GM21381 (cell line): ENCODE data around the gene LGR5.
"Not testable (repeated sequence)": the region's sequence is repeated elsewhere in the genome, so short reads cannot be mapped to it uniquely, and the experiment has no call there.

Experiments used
- ATAC-seq: cut with Tn5 transposase; IDR thresholded peaks from one replicate; pipeline ENCODE4 v1.9.1; 2021; ENCODE audit warnings: mild to moderate bottlenecking, moderate library complexity; ENCODE audit not compliant: unreplicated experiment

Gene LGR5

DNA sequence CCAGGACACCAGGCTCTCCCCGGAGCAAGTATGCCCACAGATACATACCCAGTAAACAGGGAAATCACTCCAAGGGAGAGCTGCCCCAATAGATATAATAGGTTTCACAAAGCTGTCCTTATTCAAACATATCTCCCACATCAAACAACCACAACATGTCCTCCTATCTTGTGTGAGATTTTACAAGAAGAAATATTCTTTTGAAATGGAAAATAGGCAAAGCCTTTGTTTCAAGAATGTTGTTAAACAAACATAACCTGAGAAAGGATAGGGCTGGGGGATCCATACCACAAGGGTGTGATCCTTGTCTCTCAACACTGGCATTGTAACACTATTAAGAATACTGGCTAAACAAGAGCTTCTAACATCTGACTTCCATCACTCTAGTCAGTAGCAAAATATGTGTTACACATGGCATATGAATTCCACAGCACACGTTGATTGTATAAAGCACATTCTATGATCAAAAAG lies 32.9 kb downstream of the LGR5 start:
- no peak for ATAC-seq

DNA sequence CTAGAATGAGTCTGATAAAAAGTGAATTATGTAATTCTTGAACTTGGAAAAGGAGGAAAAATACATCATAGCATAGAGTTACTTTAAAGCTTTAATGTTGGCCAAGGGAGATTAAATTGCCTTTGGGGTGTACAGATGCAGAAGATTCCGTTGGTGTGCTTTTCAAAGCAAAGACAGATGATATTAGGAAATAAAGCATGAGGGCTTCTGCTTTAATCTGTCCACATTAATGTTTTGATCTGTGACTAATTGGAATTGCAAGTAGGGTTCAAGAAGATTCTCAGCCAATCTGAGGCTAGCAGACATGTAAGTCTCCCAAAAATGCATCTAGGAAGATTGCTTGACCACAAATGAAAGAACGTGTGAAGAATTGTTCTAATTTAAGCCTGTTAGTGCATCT lies 35.2 kb downstream of the LGR5 start:
- no peak for ATAC-seq

DNA sequence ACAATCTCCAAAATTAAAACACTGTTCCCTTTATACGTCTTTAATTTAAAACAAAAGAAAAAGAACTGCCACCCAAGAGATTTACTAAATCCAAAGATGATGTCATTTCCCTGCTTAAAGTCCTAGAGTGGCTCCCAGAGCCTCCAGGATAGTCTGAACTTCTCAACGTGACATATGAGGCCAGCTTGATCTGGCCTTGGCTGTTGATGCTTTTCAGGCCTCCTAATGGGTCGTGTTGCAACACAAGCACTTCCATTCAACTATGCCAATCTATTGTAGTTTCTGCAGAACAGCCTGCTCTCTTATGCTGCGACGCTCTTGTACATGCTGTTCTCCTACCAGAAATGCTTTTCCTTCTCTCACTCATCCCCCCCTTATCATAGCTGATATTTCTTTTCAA lies 35.7 kb downstream of the LGR5 start:
- no peak for ATAC-seq

DNA sequence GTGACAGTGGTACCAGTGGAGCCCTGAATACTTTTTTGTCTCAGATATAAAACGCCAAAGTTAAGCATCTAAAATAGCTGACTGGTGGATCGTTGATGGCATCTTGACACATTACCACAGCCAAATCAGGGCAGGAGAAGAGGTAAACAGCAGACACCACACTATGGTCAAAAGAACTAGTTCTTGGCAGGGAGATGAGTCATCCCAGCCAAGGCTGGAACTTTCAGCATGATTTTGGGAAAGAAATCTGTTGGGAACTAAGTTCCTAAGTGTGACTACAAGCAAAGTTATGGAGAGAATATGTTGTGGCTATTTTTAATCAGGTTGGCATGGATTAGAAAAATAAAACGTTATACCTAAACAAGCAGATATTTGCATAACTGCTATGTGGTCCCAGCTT lies 36.9 kb downstream of the LGR5 start:
- ATAC-seq = no peak

DNA sequence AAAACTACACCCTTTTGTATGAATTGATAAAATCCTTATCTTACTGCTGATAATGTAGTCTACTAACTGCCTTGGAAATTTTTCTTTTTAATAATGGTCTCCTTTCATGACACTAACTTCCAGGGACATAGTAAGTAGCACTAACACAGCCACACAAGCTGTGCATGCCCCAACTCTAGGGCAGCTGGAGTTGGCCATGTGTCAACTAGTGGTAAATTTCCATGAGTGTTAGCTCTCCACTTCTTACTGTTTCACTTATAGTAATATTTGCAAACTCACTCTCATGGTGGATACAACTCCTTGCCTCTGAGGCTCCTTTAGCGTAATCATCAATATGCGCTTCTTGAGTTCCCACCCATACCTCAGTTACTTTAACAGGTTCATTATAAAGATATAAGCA lies 38.0 kb downstream of the LGR5 start:
- no peak for ATAC-seq

DNA sequence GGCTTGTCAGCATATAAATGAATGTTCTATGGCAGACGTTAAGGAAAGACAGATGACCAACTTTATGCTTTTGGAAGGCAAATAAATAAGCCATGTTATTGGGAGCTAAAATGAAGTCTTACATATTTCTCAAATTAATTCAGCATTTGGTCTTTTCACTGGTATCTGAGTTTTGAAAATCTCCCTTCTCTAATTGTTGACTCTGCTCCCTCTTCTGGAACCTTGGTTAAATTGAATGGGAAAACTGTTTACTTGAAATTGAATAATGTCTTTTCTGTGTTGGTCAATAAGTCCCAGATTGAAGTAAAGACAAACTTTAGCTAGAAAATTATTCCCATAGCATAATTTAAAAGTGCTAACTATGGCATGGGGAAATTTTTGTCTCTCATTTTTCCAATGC lies 38.7 kb downstream of the LGR5 start:
- no peak for ATAC-seq

DNA sequence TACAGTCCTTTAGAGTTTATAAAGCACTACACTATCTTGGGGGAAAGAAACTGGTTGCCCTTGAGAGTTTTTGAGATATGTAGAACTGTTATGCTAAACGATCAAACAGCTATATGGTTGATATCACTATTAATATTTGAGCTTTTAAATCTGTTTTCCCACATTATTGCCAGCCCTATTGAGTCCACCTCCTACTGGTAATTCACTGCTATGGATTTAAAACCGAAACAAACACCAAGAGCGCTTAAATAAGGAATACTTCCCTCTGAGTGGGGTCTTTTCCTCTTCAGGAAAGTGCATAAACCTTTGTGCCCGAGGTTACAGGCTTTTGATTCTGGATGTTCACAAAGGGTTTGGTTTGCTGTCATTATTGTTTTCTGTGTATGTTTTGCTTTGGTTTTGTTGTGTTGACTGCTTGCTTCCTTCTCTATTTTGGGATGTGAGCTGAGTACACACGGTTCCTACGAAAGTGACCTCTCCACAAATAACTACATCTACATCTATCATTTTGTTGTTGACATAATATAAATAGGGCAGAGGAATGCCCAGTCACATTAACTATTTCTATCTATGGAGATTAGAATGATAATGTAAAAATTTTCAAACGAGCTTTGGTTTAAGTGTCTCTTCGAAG lies 44.8 kb downstream of the LGR5 start:
- no peak for ATAC-seq

DNA sequence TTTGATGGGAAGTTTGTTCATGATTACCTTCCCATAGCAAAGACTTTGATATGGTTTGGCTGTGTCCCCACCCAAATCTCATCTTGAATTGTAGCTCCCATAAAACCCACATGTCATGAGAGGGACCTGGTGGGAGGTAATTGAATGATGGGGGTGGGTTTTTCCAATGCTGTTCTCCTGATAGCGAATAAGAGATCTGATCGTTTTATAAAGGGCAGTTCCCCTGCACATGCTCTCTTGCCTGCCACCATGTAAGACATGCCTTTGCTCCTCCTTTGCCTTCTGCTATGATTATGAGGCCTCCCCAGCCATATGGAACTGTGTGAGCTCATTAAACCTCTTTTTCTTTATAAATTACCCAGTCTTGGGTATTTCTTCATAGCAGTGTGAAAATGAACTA lies 51.2 kb downstream of the LGR5 start:
- not testable (repeated sequence) for ATAC-seq

DNA sequence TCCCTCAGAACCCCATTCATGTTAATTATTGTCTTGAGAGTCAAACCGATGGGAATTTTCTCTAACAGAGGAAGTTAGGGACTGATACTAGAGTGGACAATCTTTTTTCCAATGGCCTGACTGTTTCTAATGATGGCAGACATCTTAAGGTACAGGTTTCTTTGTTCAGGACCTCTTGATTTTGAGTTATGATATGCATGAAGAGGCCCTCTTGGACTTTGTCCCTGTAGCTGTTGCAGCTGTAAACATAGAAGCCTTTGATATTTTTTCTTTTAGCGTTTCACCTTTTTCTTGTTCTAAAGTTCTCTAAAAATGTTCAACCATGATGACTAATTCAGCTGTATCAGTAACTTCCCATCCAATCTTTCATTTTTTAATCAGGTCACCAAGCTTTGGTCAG lies 53.0 kb downstream of the LGR5 start:
- ATAC-seq = no peak

DNA sequence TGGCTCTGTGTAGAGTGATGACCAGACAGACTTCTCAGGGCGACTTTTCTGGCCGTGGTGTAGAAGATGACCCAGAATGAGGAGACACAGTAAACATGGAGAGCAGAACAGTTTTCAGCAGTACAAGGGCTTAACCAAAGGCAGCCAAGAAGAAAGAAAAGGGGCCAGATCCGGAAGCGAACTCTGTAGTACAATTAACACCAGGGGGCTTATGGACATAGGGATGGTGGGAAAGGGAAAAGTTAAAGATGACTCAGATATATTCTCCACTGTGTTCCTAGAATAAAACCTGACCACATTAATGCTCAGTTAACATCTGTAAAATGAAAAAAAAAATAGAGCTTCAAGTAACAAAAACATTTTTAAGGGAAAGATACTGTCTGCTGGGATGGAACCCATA lies 60.2 kb downstream of the LGR5 start:
- no peak for ATAC-seq

DNA sequence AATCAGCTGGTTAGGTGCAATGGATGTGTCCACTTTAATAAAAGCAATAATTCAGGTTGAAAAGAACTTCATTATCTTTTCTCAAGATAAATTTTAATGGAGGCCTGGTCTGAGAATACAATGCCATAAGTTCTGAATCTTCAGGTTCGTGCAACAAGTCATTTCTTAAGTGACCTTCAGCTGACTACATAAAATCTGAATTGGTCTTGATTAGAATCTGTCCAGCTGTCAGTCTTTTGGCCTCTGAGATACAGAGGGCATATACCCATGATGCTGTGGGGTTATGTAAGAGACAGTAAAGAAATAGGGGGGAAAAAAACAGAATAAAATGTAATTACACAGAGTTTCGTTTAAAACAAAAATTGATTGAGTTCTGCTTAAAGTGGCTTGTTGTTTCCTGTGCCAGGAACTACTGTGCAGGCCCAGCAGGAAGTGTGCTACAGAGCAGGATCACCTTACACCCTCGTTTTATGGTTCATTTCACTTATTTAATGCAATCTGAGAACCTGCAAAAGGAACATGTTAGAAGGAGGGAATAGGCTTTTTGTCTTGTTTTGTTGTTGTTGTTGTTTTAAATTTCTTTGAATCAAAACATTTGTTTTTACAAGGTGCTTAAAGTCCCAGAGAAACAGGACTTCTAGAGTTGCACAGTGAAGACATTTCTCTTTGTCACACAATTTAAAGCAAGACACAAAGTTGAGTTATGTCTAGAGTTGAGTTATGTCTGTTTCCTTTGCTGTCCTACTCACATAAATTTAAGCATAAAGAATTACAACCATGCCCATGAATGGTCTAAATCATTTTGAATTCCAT lies 64.2 kb downstream of the LGR5 start:
- ATAC-seq = no peak

DNA sequence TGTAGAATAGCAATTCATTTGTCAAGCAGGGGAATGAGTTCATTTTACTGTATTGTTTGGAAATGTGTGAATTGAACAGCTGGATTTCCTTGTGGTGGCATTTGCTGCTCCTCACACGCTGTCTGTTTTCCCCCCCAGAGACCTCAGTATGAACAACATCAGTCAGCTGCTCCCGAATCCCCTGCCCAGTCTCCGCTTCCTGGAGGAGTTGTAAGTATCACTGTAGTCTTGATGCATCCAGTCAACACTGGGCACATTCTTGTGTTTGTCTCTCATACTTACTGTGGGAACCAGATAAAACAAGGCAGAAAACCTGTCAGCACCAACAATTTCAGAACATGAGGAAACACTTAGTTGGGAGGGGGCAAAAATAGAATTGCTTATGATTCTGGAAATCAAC lies 64.9 kb downstream of the LGR5 start:
- ATAC-seq = no peak

DNA sequence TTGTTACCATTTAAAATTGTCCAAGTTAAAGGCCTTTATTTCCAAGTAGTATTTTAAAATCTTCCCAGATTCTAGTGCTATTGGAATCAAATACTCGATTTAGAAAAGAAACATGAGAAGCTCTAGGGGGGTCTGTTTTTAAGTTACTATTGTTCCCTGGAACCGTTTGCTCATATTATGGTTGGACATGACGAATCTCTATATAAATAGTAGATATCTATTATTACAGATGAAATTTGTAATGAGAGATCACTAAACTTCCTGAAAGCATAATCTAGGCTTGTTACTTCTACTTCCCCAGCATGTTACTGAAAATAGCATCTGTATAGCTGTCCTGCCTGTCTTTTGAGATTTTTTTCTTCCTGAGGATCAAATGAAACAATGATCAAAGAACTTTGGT lies 70.1 kb downstream of the LGR5 start:
- ATAC-seq = no peak

DNA sequence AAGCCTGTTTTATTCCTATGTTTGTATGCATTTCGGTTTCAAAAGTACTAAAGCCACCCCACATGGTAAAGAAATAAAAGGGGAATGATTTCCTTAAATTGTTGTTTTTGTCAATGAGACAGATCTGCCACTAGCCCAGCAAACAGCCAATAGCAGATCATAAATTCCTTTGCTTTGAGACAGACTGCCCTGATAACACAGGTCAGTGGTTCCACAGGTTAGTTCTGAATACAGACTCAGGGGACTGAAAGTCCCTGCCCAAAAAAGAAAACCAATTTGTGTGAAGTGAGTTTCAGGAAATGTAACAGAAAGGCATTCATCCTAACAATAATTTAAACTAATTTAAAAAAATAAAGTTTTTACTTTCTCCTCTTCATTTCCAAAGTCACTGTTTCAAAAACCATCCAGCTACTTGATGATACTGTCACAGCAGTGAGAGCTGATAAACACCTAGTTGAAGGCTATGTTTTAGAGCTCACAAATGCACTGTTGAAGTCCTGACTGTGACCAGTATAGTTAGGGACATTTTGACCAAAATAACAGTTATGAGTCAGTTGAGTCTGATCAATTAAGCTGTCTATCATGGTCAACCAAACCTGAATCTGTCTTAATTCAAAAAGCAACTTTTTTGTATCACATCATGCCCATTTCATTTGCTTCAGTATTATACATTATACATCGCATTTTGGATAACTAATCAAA lies 77.7 kb downstream of the LGR5 start:
- no peak for ATAC-seq

DNA sequence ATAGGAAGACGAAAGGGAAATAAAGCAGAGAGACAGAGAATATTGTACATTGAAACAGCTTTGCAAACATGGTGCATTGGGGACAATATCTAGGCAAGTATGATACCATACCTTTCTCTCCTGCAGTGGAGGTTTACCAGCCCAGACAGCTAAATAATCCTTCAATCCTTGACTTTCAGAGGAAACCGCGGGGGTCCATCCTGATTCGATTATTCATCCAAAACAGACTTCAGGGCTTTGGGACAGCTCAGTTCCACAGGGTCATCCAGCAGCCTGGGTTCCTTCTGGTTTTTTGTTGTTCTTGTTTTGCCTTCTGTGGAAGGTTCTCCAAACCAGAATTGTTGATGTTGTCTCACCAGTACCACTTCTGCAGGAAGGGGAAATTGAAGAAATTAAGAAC lies 81.5 kb downstream of the LGR5 start:
- no peak for ATAC-seq

DNA sequence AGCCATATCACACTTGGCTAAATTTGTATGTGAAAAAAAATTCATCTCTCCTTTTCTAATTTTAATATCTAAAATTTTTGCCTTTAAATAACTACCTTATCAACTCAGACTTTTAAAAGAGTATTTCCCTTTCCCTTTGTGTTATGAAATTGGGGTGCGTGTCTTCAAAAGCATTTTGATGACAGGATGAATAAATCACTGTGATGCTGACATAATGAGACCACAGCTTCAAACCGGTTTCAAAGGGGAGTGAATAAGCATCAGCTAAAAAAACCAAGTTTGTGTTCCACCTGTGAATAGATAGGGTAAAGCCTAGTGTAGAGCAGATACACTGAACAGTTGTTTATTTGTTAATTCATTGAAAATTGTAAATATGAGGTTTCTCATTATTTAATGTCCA lies 85.0 kb downstream of the LGR5 start:
- no peak for ATAC-seq

DNA sequence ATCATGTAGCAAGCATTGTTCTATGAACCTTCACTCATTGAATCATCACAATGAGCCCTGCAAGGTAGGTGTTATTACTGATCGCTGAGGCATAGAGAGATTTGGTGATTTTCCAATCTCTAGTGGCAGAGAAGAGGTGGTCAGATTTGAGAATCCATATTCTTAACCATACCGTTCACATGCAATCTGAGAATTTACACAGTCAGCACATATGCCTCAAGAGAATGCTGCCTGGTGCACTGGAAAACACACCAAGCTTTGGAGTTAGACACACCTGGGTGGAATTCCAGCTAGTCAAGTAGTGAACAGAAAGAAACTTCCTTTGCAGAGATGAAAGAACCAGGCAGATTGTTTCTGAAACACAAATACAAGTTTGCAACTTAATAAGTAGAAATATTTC lies 94.1 kb downstream of the LGR5 start:
- no peak for ATAC-seq

DNA sequence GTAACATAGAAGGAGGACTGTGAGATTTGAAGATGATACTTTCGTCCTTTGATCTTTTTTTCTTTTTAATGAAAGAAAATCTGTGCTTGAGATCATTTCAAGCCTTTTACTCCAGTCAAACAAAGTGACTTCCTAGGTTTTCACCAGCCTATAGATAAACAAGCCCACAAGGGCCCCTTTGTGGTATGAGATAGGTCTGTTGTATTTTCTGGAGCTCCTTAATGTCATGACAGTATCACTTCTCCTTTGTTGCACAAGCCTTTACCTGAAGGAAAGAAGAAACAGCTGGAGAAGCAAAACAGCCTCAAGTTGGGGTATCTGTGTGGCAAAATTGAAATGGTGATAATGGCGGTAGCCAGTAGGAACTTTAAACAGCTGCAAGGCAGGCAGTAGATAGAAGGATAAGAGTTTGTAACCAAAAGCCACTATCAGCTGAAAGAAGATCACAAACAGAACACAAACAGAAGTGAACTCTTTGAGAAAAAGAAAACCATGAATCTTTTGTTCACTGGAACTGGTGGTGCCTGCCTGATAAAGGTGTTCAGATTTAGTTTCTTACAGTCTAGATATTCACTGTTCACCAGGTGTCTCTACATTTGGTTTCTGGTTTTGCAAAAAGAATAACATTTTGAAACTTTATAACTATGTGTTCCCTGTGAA lies 96.8 kb downstream of the LGR5 start:
- ATAC-seq = no peak

DNA sequence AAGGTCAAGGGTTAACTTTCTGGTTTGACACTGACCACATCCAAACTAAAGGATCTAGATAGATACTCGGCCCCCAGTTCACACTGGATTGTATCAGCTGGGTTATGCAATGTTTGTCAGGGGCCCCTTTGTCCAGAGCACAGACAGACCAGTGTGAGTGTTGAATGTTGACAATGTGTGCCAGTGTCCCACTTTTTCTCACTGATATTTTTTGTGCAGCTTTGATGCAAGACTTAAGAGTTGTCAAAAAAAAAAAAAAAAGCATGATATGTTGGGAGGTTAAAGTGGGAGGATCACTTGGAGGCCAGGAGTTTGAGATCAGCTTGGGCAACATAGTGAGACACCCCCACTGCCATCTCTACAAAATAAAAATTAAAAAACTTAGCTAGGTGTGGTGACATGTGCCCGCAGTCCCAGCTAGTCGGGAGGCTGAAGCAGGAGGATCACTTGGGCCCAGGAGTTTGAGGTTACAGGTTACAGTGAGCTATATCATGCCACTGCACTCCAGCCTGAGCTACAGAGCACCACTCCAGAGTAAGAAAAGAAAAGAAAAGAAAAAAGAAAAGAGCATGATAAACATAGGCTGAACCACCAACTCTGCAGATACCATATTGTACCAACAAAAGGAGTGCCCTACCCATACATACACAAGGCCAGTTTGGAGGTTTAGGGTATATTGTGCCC lies 97.5 kb downstream of the LGR5 start:
- no peak for ATAC-seq

DNA sequence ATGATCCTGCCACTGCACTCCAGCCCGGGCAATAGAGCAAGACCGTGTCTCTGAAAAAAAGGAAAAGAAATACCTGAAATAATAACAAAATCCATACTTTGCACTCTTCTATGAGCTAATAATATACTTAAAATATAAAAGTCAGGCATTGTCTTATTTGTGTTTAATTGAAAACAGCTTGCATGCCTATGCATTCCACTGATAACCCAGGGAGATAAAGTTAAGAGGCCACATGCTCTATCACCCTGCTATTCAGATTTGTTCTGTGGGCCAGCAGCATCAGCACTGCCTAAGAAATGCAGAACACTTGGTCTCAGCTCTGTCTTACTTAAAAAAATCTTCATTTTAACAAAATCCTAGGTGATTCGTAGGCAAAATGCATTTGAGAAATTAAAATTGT lies 99.2 kb downstream of the LGR5 start:
- no peak for ATAC-seq

DNA sequence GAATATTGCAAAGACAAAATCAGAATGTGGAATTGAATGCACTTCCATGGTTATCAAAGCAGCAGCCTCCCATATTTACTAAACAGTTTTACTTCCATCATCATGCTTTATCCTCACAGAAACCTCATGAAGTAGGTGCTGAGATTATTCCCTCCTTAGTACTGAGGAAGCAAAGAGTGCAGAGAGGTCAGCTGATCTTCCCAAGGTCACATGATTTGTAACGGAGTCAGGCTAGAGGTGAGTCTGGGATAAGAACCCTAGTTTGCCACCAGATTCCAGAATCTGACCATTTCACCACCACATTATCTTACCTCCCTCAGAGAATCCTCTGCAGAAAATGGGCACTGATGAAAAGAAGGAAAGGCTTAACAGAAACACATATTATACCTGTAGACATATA lies 102.0 kb downstream of the LGR5 start:
- ATAC-seq = no peak
